NCI-H526 (cell line): ENCODE measurements around the gene KAT6B.
A peak's percentile ranks its signal among the peaks of the same experiment; 100 is the strongest.

Experiments
- DNase-seq, 2 experiments: peaks; one replicate each; lab custom pipeline; 2025; lab: John Stamatoyannopoulos, UW

The KAT6B gene

GRCh38 chr10:74955796-74956195 is 129.4 kb downstream of the KAT6B start:
- no peak for DNase-seq

- DNase-seq = no peak
These were observed 130.2 kb downstream of the KAT6B start for GRCh38 chr10:74956555-74957111.

- no peak for DNase-seq
These were observed 131.0 kb downstream of the KAT6B start for GRCh38 chr10:74957285-74957961.

GRCh38 chr10:74958316-74958715 is 131.9 kb downstream of the KAT6B start:
- no peak for DNase-seq

GRCh38 chr10:74960670-74961069 is 134.3 kb downstream of the KAT6B start:
- DNase-seq = no peak

- no peak for DNase-seq
These were observed 136.1 kb downstream of the KAT6B start for GRCh38 chr10:74962517-74962916.

GRCh38 chr10:74963549-74963948 is 137.1 kb downstream of the KAT6B start:
- peak in 1 of 2 experiments; percentile 29 for DNase-seq

- peak in 1 of 2 experiments; percentile 2 for DNase-seq
These were observed 141.7 kb downstream of the KAT6B start for GRCh38 chr10:74967911-74968666.

- no peak for DNase-seq
These were observed 142.3 kb downstream of the KAT6B start for GRCh38 chr10:74968667-74969061.

- DNase-seq = no peak
These were observed 142.7 kb downstream of the KAT6B start for GRCh38 chr10:74969093-74969492.

GRCh38 chr10:74969530-74969929 is 143.1 kb downstream of the KAT6B start:
- DNase-seq = no peak

- no peak for DNase-seq
These were observed 147.5 kb downstream of the KAT6B start for GRCh38 chr10:74973741-74974392.

- no peak for DNase-seq
These were observed 149.4 kb downstream of the KAT6B start for GRCh38 chr10:74975758-74976157.

GRCh38 chr10:74976565-74976964 is 150.2 kb downstream of the KAT6B start:
- DNase-seq = no peak

GRCh38 chr10:74977072-74977471 is 150.7 kb downstream of the KAT6B start:
- DNase-seq = no peak

GRCh38 chr10:74977913-74978847 is 151.8 kb downstream of the KAT6B start:
- no peak for DNase-seq

- no peak for DNase-seq
These were observed 155.6 kb downstream of the KAT6B start for GRCh38 chr10:74981831-74982633.

GRCh38 chr10:74982634-74982982 is 156.2 kb downstream of the KAT6B start:
- no peak for DNase-seq

GRCh38 chr10:74983383-74983782 is 157.0 kb downstream of the KAT6B start:
- no peak for DNase-seq

- DNase-seq = no peak
These were observed 161.1 kb downstream of the KAT6B start for GRCh38 chr10:74987339-74988053.
